Lung (tissue), 12 donors: Measurements from ENCODE around the gene SEMA3C. TPM values are rescaled to one million over a fixed set of nuclear protein-coding genes. Genes with fewer than 3 reads are reported as not detected.

Experiments used
- ATAC-seq: fragments of 200-7000 bp; cut with Tn5 transposase; one replicate; pipeline ENCODE4 v1.9.1; 2020; ENCODE audit warnings: moderate number of reproducible peaks; ENCODE audit not compliant: insufficient read depth, low FRiP score
- DNase-seq, 3 donors: peaks; one replicate each; pipeline ENCODE4 v3.0.0-alpha.2; 2013 to 2017
- H3K27ac ChIP-seq, 2 donors: one replicate each; pipeline ENCODE4 v1.5.1; 2013; ENCODE audit warnings: mild to moderate bottlenecking in 2 of 2, moderate library complexity in 2 of 2, control low read depth in 1 of 2, inconsistent platforms in 1 of 2, low read depth in 1 of 2, low read length in 1 of 2
- H3K27me3 ChIP-seq, 3 donors: one replicate each; pipeline ENCODE4 v1.5.1; 2013; ENCODE audit warnings: low read length in 2 of 3; ENCODE audit not compliant: control insufficient read depth in 3 of 3, insufficient read depth in 3 of 3
- H3K36me3 ChIP-seq, 4 donors: one replicate each; pipeline ENCODE4 v1.5.1; 2013; ENCODE audit warnings: low read length in 4 of 4, mild to moderate bottlenecking in 1 of 4, moderate library complexity in 1 of 4; ENCODE audit not compliant: control insufficient read depth in 4 of 4, insufficient read depth in 4 of 4
- H3K4me1 ChIP-seq, 5 donors: one replicate each; pipeline ENCODE4 v1.5.1; 2013; ENCODE audit warnings: low read length in 5 of 5, mild to moderate bottlenecking in 2 of 5, moderate library complexity in 1 of 5; ENCODE audit not compliant: control insufficient read depth in 5 of 5, insufficient read depth in 5 of 5
- H3K4me3 ChIP-seq: one replicate; pipeline ENCODE4 v1.5.1; 2013; ENCODE audit warnings: mild to moderate bottlenecking, control low read depth, moderate library complexity
- H3K9ac ChIP-seq, 2 donors: one replicate each; pipeline ENCODE4 v1.5.1; 2013; ENCODE audit warnings: low read length in 2 of 2, control low read depth in 1 of 2; ENCODE audit not compliant: insufficient read depth in 1 of 2
- H3K9me3 ChIP-seq, 4 donors: one replicate each; pipeline ENCODE4 v1.5.1; 2013; ENCODE audit warnings: low read length in 3 of 4, mild to moderate bottlenecking in 1 of 4, moderate library complexity in 1 of 4; ENCODE audit not compliant: control insufficient read depth in 4 of 4, insufficient read depth in 3 of 4
- WGBS, 2 donors: extraction: QIAGEN DNeasy Blood & Tissue Kit; methylation state at CpG; one replicate each; pipeline ENCODE4 v1.1.7; 2013; 5-methylcytosine and 5-hydroxymethylcytosine counted together
- polyA plus RNA-seq, 2 donors: library from polyadenylated mRNA; stranded (reverse); fragments of 200-250 nt; gene quantifications; one replicate each; pipeline ENCODE4 v1.2.1, GENCODE V29; 2013
- total RNA-seq, 2 donors: library from RNA; depleted of rRNA in 1 of 2; stranded (reverse); fragments of >200 nt in 1 of 2; gene quantifications; one replicate each; pipeline ENCODE4 v1.2.1, GENCODE V29; 2014 to 2021
- TF ChIP-seq, protein P1 (sequence below): IDR thresholded peaks from 2 replicates; pipeline ENCODE4 v1.5.1; 2012; ENCODE audit warnings: mild to moderate bottlenecking; ENCODE audit errors: control extremely low read depth, extremely low read depth
- donor health status: control.
- donor health status: control.
- donor health status: Bipolar disorder and iron deficiency.
- donor health status: healthy.
- donor health status: DM: yes; HTN: yes; CAD: no.

The SEMA3C gene
- total and polyA plus RNA-seq, 4 donors, result 6.9 to 87.2 (median 33.7) TPM

- no peak for ATAC-seq
- peaks cover 0 to 8% (median 3%) of the 10 kb centered on the region in 4 donors for H3K36me3 ChIP-seq
These were observed 127.3 kb downstream of the SEMA3C start for GRCh38 chr7:80791509-80791929.

GRCh38 chr7:80790877-80791276, 128.0 kb downstream of the SEMA3C start:
- Histone ChIP-seq H3K9me3 (no peaks in the 10 kb centered on the region), H3K9ac (no peak overlapping the region), H3K4me3 (no peak overlapping the region), H3K27ac (peak overlapping the region in 1 of 2 donors; percentile 82), H3K36me3 (peaks cover under 1 to 8% (median 3%) of the 10 kb centered on the region in 4 donors), H3K4me1 (peaks cover 0 to 15% (median 0%) of the 10 kb centered on the region in 5 donors), H3K27me3 (no peaks in the 10 kb centered on the region)
- WGBS, 2 donors, result 84 to 90% methylated on average over 4 of the region's 4 CpGs
- ATAC-seq (no peak), DNase-seq (no peak)
- TF ChIP-seq, protein P1, sequence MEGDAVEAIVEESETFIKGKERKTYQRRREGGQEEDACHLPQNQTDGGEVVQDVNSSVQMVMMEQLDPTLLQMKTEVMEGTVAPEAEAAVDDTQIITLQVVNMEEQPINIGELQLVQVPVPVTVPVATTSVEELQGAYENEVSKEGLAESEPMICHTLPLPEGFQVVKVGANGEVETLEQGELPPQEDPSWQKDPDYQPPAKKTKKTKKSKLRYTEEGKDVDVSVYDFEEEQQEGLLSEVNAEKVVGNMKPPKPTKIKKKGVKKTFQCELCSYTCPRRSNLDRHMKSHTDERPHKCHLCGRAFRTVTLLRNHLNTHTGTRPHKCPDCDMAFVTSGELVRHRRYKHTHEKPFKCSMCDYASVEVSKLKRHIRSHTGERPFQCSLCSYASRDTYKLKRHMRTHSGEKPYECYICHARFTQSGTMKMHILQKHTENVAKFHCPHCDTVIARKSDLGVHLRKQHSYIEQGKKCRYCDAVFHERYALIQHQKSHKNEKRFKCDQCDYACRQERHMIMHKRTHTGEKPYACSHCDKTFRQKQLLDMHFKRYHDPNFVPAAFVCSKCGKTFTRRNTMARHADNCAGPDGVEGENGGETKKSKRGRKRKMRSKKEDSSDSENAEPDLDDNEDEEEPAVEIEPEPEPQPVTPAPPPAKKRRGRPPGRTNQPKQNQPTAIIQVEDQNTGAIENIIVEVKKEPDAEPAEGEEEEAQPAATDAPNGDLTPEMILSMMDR, result no peak

More at GRCh38 chr7:80791509-80791929, 127.3 kb downstream of the SEMA3C start:
- 71 to 80% methylated on average over 3 of the region's 3 CpGs for WGBS, 2 donors
- Histone ChIP-seq H3K27me3 (no peaks in the 10 kb centered on the region), H3K27ac (peak overlapping the region in 1 of 2 donors; percentile 85), H3K9me3 (no peaks in the 10 kb centered on the region), H3K4me3 (no peak overlapping the region), H3K4me1 (peaks cover 0 to 15% (median 0%) of the 10 kb centered on the region in 5 donors), H3K9ac (no peak overlapping the region)
- DNase-seq, result no peak
- TF ChIP-seq, protein P1, result no peak

- H3K4me1 ChIP-seq, result peaks cover 0 to 13% (median 3%) of the 10 kb centered on the region in 5 donors
- H3K9ac ChIP-seq, result no peak overlapping the region
- TF ChIP-seq, protein P1, result no peak
- H3K27me3 ChIP-seq, result no peaks in the 10 kb centered on the region
- H3K9me3 ChIP-seq, result no peaks in the 10 kb centered on the region
- no peak for ATAC-seq
- no peak overlapping the region for H3K27ac ChIP-seq
- WGBS, 2 donors, result 88 to 91% methylated on average over 1 of the region's 1 CpG
- H3K4me3 ChIP-seq, result no peak overlapping the region
- H3K36me3 ChIP-seq, result peaks cover 1 to 6% (median 3%) of the 10 kb centered on the region in 4 donors
- DNase-seq, result no peak
These were observed 131.1 kb downstream of the SEMA3C start for GRCh38 chr7:80787721-80788120.
